GM12892 (cell line): Measurements from ENCODE around the gene CLDN16.

Source experiments
- POLR2A ChIP-seq: IDR thresholded peaks from 2 replicates; pipeline ENCODE4 v1.6.1; 2011; ENCODE audit warnings: low read depth, low read length, control low read depth
- POLR2AphosphoS5 ChIP-seq: IDR thresholded peaks from 2 replicates; pipeline ENCODE4 v1.6.1; 2011; ENCODE audit warnings: low read depth, low read length, control low read depth
- TAF1 ChIP-seq: IDR thresholded peaks from 2 replicates; pipeline ENCODE4 v1.6.1; 2011; ENCODE audit warnings: low read depth, mild to moderate bottlenecking, control low read depth, low read length, borderline replicate concordance

GRCh38 chr3:190435618-190436017, 47.7 kb downstream of the CLDN16 start:
- TF ChIP-seq POLR2A, result no peak
- no peak for TF ChIP-seq TAF1
- TF ChIP-seq POLR2AphosphoS5, result no peak
